Upper lobe of right lung (tissue), 1 donor: Measurements from ENCODE around the gene BAD. TPM values are rescaled to one million over a fixed set of nuclear protein-coding genes. Genes with fewer than 3 reads are reported as not detected.
"Not testable (repeated sequence)": the region's sequence is repeated elsewhere in the genome, so short reads cannot be mapped to it uniquely, and the experiment has no call there.

ENCODE experiments used
- ATAC-seq: fragments of 200-7000 bp; cut with Tn5 transposase; one replicate; pipeline ENCODE4 v1.9.1; 2020; ENCODE audit warnings: mild to moderate bottlenecking, moderate library complexity
- DNase-seq: peaks from one replicate; pipeline ENCODE4 v3.0.0-alpha.2; 2020
- H3K27ac ChIP-seq: fragments of 200-600 bp; one replicate; pipeline ENCODE4 v1.8.0; 2022
- H3K27me3 ChIP-seq: fragments of 200-600 bp; one replicate; pipeline ENCODE4 v1.8.0; 2022; ENCODE audit warnings: mild to moderate bottlenecking
- H3K36me3 ChIP-seq: fragments of 200-600 bp; one replicate; pipeline ENCODE4 v1.8.0; 2022
- H3K4me1 ChIP-seq: fragments of 200-600 bp; one replicate; pipeline ENCODE4 v1.8.0; 2022
- H3K4me3 ChIP-seq: fragments of 200-600 bp; one replicate; pipeline ENCODE4 v1.8.0; 2022; ENCODE audit warnings: mild to moderate bottlenecking
- H3K9me3 ChIP-seq: fragments of 200-600 bp; one replicate; pipeline ENCODE4 v1.8.0; 2022
- CTCF ChIP-seq: fragments of 200-600 bp; IDR thresholded peaks from one replicate; pipeline ENCODE4 v1.8.0; 2022; ENCODE audit warnings: antibody characterized with exemption
- intact Hi-C: fragments of 100-400 bp; cut with DNase I; formaldehyde crosslinking; loops from one replicate; pipeline ENCODE4 v1.11.0; 2022
- total RNA-seq: library from RNA; stranded (reverse); fragmentation: NEBNext Ultra II Directional; extraction: Animal tissue kit (Norgen Biotek cat#: 25700); gene quantifications from one replicate; pipeline ENCODE4 v1.2.1, GENCODE V29; 2021
- donor health status: DM: no; HTN: yes; CAD: no; lungs with severe emphysema.

BAD gene
- total RNA-seq, 1 donor from 2014 or later, result 58.9 TPM

- peak; percentile 7 for TF ChIP-seq CTCF
- Histone ChIP-seq H3K4me1 (peaks cover 22% of the 10 kb centered on the region), H3K9me3 (no peaks in the 10 kb centered on the region), H3K36me3 (peaks cover 24% of the 10 kb centered on the region), H3K27me3 (no peaks in the 10 kb centered on the region), H3K27ac (peak overlapping the region; percentile 98), H3K4me3 (peak overlapping the region; percentile 87)
- intact Hi-C loops, result no loop called here
- DNase-seq, result no peak
- ATAC-seq, result no peak
These were observed 32.3 kb upstream of the BAD start for GRCh38 chr11:64316672-64317324.

GRCh38 chr11:64315667-64316526, 31.4 kb upstream of the BAD start:
- H3K27me3 ChIP-seq, H3K4me3 ChIP-seq, intact Hi-C loops, H3K9me3 ChIP-seq, H3K27ac ChIP-seq, DNase-seq, ATAC-seq: not testable (repeated sequence)
- Histone ChIP-seq H3K36me3 (peaks cover 24% of the 10 kb centered on the region), H3K4me1 (peaks cover 22% of the 10 kb centered on the region)

- Histone ChIP-seq H3K36me3 (peaks cover 24% of the 10 kb centered on the region), H3K4me1 (peaks cover 22% of the 10 kb centered on the region), H3K27ac (no peak overlapping the region), H3K27me3 (no peaks in the 10 kb centered on the region), H3K4me3 (no peak overlapping the region), H3K9me3 (no peaks in the 10 kb centered on the region)
- intact Hi-C loops, result no loop called here
- no peak for TF ChIP-seq CTCF
- no peak for ATAC-seq
- DNase-seq, result no peak
These were observed 30.5 kb upstream of the BAD start for GRCh38 chr11:64314805-64315561.

- no peak for ATAC-seq
- H3K27me3 ChIP-seq, result no peaks in the 10 kb centered on the region
- peak overlapping the region; percentile 36 for H3K27ac ChIP-seq
- TF ChIP-seq CTCF, result no peak
- peaks cover 16% of the 10 kb centered on the region for H3K4me1 ChIP-seq
- H3K9me3 ChIP-seq, result no peaks in the 10 kb centered on the region
- no peak for DNase-seq
- intact Hi-C loops, result no loop called here
- peaks cover 24% of the 10 kb centered on the region for H3K36me3 ChIP-seq
- H3K4me3 ChIP-seq, result no peak overlapping the region
These were observed 29.8 kb upstream of the BAD start for GRCh38 chr11:64314146-64314804.

- no peak for TF ChIP-seq CTCF
- H3K9me3 ChIP-seq, result no peaks in the 10 kb centered on the region
- ATAC-seq, result no peak
- H3K36me3 ChIP-seq, result peaks cover 24% of the 10 kb centered on the region
- H3K27me3 ChIP-seq, result no peaks in the 10 kb centered on the region
- H3K27ac ChIP-seq, result peak overlapping the region; percentile 36
- H3K4me3 ChIP-seq, result peak overlapping the region; percentile 8
- peaks cover 11% of the 10 kb centered on the region for H3K4me1 ChIP-seq
- intact Hi-C loops, result no loop called here
- DNase-seq, result peak; percentile 69
These were observed 29.2 kb upstream of the BAD start for GRCh38 chr11:64313491-64314145.
